Measurements from ENCODE around the gene EPX. TPM values are rescaled to one million over a fixed set of nuclear protein-coding genes. Genes with fewer than 3 reads are reported as not detected.

Gene EPX
- total and polyA plus RNA-seq, 2 of the 4 experiments (the other 2 are of a cell fraction), result not detected

DNA sequence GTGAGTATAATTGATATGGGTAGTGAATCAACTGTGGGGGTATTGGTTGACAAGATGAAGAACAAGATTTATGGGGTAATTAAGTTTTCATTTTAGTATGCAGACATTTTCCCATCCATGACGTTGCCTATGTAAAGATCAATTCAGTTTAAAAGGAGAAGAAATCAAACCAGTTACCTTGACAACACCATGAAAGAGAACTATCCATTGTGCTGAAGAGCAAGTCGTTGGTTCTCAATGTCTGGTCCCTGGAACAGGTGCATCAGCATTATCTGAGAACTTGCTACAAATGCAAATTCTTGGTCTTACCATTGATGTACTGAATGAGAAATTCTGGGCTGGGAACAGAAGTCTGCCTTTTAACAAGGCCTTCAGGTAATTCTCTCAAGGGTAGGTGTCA, 26.5 kb upstream of the EPX start:
- H4K5ac ChIP-seq (ENCODE audit: low read depth, low read length), result no peak overlapping the region

More for the DNA sequence above, 26.5 kb upstream of the EPX start:
- Histone ChIP-seq H3K9me3 (ENCODE audit: control insufficient read depth, insufficient read depth, low read length) (no peaks in the 10 kb centered on the region), H2AK5ac (ENCODE audit: low read depth, low read length) (no peak overlapping the region), H4K20me1 (ENCODE audit: insufficient read depth, low read length) (no peaks in the 10 kb centered on the region), H3K36me3 (ENCODE audit: control insufficient read depth, insufficient read depth, low read length) (no peaks in the 10 kb centered on the region), H3K79me1 (ENCODE audit: low read depth in 1 of 2, low read length in 2 of 2) (no peaks in the 10 kb centered on the region), H3K4me1 (ENCODE audit: control insufficient read depth, insufficient read depth, low read length) (no peaks in the 10 kb centered on the region), H2AFZ (replicated peaks; ENCODE audit: low read length, poor library complexity) (no peak overlapping the region), H2BK15ac (ENCODE audit: low read depth, low read length) (no peak overlapping the region), H2AK9ac (replicated peaks; ENCODE audit: low read depth, low read length, poor library complexity) (no peak overlapping the region), H4K91ac (ENCODE audit: insufficient read depth, low read depth, low read length) (no peak overlapping the region), H3K56ac (ENCODE audit: extremely low read depth, insufficient read depth, low read length) (no peak overlapping the region), H2BK20ac (ENCODE audit: low read depth, low read length) (no peak overlapping the region), H3K14ac (replicated peaks; ENCODE audit: low read depth, low read length) (no peak overlapping the region), H3K27ac (ENCODE audit: insufficient read depth, low read length) (no peak overlapping the region), H3K4me2 (ENCODE audit: low read depth, low read length) (no peak overlapping the region), H3K23ac (ENCODE audit: low read depth, low read length) (no peak overlapping the region), H3K18ac (ENCODE audit: low read depth, low read length) (no peak overlapping the region), H3K4ac (ENCODE audit: low read depth, low read length) (no peak overlapping the region), H3K27me3 (ENCODE audit: control insufficient read depth, insufficient read depth, low read length) (peaks cover 2% of the 10 kb centered on the region; the same call in 1 of the 2 replicates), H3K9me1 (ENCODE audit: insufficient read depth, low read length) (no peaks in the 10 kb centered on the region), H2BK120ac (ENCODE audit: low read depth, low read length) (no peak overlapping the region), H3K4me3 (ENCODE audit: insufficient read depth, low read depth, low read length) (no peak overlapping the region), H2BK5ac (ENCODE audit: low read depth, low read length, poor library complexity, severe bottlenecking) (no peak overlapping the region), H4K8ac (ENCODE audit: low read depth in 2 of 2, low read length in 2 of 2) (no peak overlapping the region), H3K9ac (ENCODE audit: low read depth, low read length) (no peak overlapping the region)
- in situ Hi-C loops (cut with MboI; ENCODE audit: low sequenced_read_pairs), result no loop called here
- no peak for ATAC-seq (ENCODE audit: low read depth)
- POLR2A ChIA-PET (ENCODE audit: unreplicated experiment), result no interaction called here
- dilution Hi-C loops (cut with HindIII; ENCODE audit: low sequenced_read_pairs, unreplicated experiment), result no loop called here
- intact Hi-C loops (cut with micrococcal nuclease), result no loop called here
- BruUV-seq (replicated peaks), result no TSS peak
- TF ChIP-seq POLR2A (IDR thresholded peaks at IDR 0.05; ENCODE audit: low read depth, low read length) (no peak), NFE2L2 (IDR thresholded peaks at IDR 0.05; ENCODE audit: low read depth, low read length) (no peak), RCOR1 (IDR thresholded peaks at IDR 0.05; ENCODE audit: insufficient replicate concordance, low read length) (no peak), FOS (IDR thresholded peaks at IDR 0.05; ENCODE audit: low read depth, low read length) (no peak), MAFK (IDR thresholded peaks at IDR 0.05; ENCODE audit: low read depth, low read length) (no peak), CEBPB (IDR thresholded peaks at IDR 0.05; ENCODE audit: low read depth, low read length) (no peak), SMC3 (IDR thresholded peaks at IDR 0.05; ENCODE audit: low read depth, low read length) (no peak), MAZ (IDR thresholded peaks at IDR 0.05; ENCODE audit: borderline replicate concordance, low read depth, low read length) (no peak), CHD1 (IDR thresholded peaks at IDR 0.05; ENCODE audit: low read depth, low read length) (no peak), RAD21 (IDR thresholded peaks at IDR 0.05; ENCODE audit: low read length) (no peak), MXI1 (IDR thresholded peaks at IDR 0.05; ENCODE audit: borderline replicate concordance, low read depth, low read length) (no peak), ELK1 (IDR thresholded peaks at IDR 0.05; ENCODE audit: borderline replicate concordance, low read depth, low read length) (no peak), RFX5 (IDR thresholded peaks at IDR 0.05; ENCODE audit: low read depth, low read length) (no peak), BHLHE40 (IDR thresholded peaks at IDR 0.05; ENCODE audit: low read depth, low read length) (no peak)
- TF ChIP-seq, protein P1, sequence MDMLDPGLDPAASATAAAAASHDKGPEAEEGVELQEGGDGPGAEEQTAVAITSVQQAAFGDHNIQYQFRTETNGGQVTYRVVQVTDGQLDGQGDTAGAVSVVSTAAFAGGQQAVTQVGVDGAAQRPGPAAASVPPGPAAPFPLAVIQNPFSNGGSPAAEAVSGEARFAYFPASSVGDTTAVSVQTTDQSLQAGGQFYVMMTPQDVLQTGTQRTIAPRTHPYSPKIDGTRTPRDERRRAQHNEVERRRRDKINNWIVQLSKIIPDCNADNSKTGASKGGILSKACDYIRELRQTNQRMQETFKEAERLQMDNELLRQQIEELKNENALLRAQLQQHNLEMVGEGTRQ (IDR thresholded peaks at IDR 0.05; ENCODE audit: low read depth, low read length), result no peak
- TF ChIP-seq, protein P2, sequence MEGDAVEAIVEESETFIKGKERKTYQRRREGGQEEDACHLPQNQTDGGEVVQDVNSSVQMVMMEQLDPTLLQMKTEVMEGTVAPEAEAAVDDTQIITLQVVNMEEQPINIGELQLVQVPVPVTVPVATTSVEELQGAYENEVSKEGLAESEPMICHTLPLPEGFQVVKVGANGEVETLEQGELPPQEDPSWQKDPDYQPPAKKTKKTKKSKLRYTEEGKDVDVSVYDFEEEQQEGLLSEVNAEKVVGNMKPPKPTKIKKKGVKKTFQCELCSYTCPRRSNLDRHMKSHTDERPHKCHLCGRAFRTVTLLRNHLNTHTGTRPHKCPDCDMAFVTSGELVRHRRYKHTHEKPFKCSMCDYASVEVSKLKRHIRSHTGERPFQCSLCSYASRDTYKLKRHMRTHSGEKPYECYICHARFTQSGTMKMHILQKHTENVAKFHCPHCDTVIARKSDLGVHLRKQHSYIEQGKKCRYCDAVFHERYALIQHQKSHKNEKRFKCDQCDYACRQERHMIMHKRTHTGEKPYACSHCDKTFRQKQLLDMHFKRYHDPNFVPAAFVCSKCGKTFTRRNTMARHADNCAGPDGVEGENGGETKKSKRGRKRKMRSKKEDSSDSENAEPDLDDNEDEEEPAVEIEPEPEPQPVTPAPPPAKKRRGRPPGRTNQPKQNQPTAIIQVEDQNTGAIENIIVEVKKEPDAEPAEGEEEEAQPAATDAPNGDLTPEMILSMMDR (conservative IDR thresholded peaks at IDR 0.05; ENCODE audit: low read depth, low read length), result no peak
- WGBS, 2 experiments (ENCODE audit: extremely low coverage in 2 of 2, insufficient read length in 1 of 2), result no CpG with 5 or more reads among the region's 2 CpGs
- CTCF ChIA-PET, result no interaction called here
- DNase-seq, result no peak
